Measurements from ENCODE around the gene ITIH3. TPM values are rescaled to one million over a fixed set of nuclear protein-coding genes. Genes with fewer than 3 reads are reported as not detected.

The ITIH3 gene
- total and polyA plus RNA-seq, 2 experiments from 2014 or later, result 63.3 to 66.9 TPM

GRCh38 chr3:52846432-52846965 is 51.9 kb downstream of the ITIH3 start:
- DNase-seq (ENCODE audit: low spot score), result no peak
- no peak overlapping the region for H2AFZ ChIP-seq
- H3K27me3 ChIP-seq, result no peaks in the 10 kb centered on the region
- no peaks in the 10 kb centered on the region for H3K79me2 ChIP-seq
- 95% methylated on average over 15 of the region's 15 CpGs for WGBS (ENCODE audit: low lambda C conversion rate, missing lambda C conversion rate)
- no peaks in the 10 kb centered on the region for H3K36me3 ChIP-seq (replicated peaks; ENCODE audit: insufficient read depth, low read depth)
- no peaks in the 10 kb centered on the region for H3K9me2 ChIP-seq (replicated peaks; ENCODE audit: insufficient read depth)
- TF ChIP-seq EZH2phosphoT487 (IDR thresholded peaks at IDR 0.05; ENCODE audit: low read depth, severe bottlenecking, unreplicated experiment), result no peak
- no peak for TF ChIP-seq EZH2 (IDR thresholded peaks at IDR 0.05; ENCODE audit: borderline replicate concordance)
- no peak for TF ChIP-seq CTCF (IDR thresholded peaks at IDR 0.05; ENCODE audit: poor library complexity)
- no peaks in the 10 kb centered on the region for H3K4me1 ChIP-seq (ENCODE audit: insufficient read depth)
- H3K4me2 ChIP-seq, result no peak overlapping the region
- H3K27ac ChIP-seq, result no peak overlapping the region
- H4K20me1 ChIP-seq (ENCODE audit: insufficient read depth, poor library complexity, severe bottlenecking), result no peaks in the 10 kb centered on the region
- H3K9me3 ChIP-seq (ENCODE audit: low read depth), result no peaks in the 10 kb centered on the region
- no peak overlapping the region for H3K4me3 ChIP-seq

GRCh38 chr3:52847241-52847640 is 52.6 kb downstream of the ITIH3 start:
- no peak overlapping the region for H3K4me2 ChIP-seq
- H3K4me3 ChIP-seq, result no peak overlapping the region
- no peak for DNase-seq (ENCODE audit: low spot score)
- H3K27ac ChIP-seq, result no peak overlapping the region
- 95% methylated on average over 6 of the region's 6 CpGs for WGBS (ENCODE audit: low lambda C conversion rate, missing lambda C conversion rate)
- H4K20me1 ChIP-seq (ENCODE audit: insufficient read depth, poor library complexity, severe bottlenecking), result no peaks in the 10 kb centered on the region
- no peaks in the 10 kb centered on the region for H3K9me2 ChIP-seq (replicated peaks; ENCODE audit: insufficient read depth)
- no peaks in the 10 kb centered on the region for H3K4me1 ChIP-seq (ENCODE audit: insufficient read depth)
- H3K36me3 ChIP-seq (replicated peaks; ENCODE audit: insufficient read depth, low read depth), result no peaks in the 10 kb centered on the region
- no peaks in the 10 kb centered on the region for H3K27me3 ChIP-seq
- H3K79me2 ChIP-seq, result no peaks in the 10 kb centered on the region
- TF ChIP-seq CTCF (IDR thresholded peaks at IDR 0.05; ENCODE audit: poor library complexity), result no peak
- TF ChIP-seq EZH2 (IDR thresholded peaks at IDR 0.05; ENCODE audit: borderline replicate concordance), result no peak
- no peak for TF ChIP-seq EZH2phosphoT487 (IDR thresholded peaks at IDR 0.05; ENCODE audit: low read depth, severe bottlenecking, unreplicated experiment)
- H2AFZ ChIP-seq, result no peak overlapping the region
- H3K9me3 ChIP-seq (ENCODE audit: low read depth), result no peaks in the 10 kb centered on the region

GRCh38 chr3:52847726-52848125 is 53.1 kb downstream of the ITIH3 start:
- Histone ChIP-seq H3K27me3 (no peaks in the 10 kb centered on the region), H3K79me2 (no peaks in the 10 kb centered on the region), H3K36me3 (replicated peaks; ENCODE audit: insufficient read depth, low read depth) (no peaks in the 10 kb centered on the region), H3K4me1 (ENCODE audit: insufficient read depth) (no peaks in the 10 kb centered on the region), H3K9me3 (ENCODE audit: low read depth) (no peaks in the 10 kb centered on the region), H3K9me2 (replicated peaks; ENCODE audit: insufficient read depth) (no peaks in the 10 kb centered on the region), H4K20me1 (ENCODE audit: insufficient read depth, poor library complexity, severe bottlenecking) (no peaks in the 10 kb centered on the region), H2AFZ (no peak overlapping the region), H3K27ac (no peak overlapping the region), H3K4me3 (no peak overlapping the region), H3K4me2 (no peak overlapping the region)
- DNase-seq (ENCODE audit: low spot score), result no peak
- TF ChIP-seq CTCF (IDR thresholded peaks at IDR 0.05; ENCODE audit: poor library complexity) (no peak), EZH2 (IDR thresholded peaks at IDR 0.05; ENCODE audit: borderline replicate concordance) (no peak), EZH2phosphoT487 (IDR thresholded peaks at IDR 0.05; ENCODE audit: low read depth, severe bottlenecking, unreplicated experiment) (no peak)
- WGBS (ENCODE audit: low lambda C conversion rate, missing lambda C conversion rate), result 96% methylated on average over 7 of the region's 7 CpGs
